ENCODE measurements around the gene NBEAL2.

The NBEAL2 gene

GRCh38 chr3:47001731-47002170 lies 22.3 kb downstream of the NBEAL2 start:
- Histone ChIP-seq H3K4me1 (no peaks in the 10 kb centered on the region), H3K36me3 (0 out of 2 replicates have a peak, but pooled peaks cover 2% of the 10 kb centered on the region), H3K9me3 (no peaks in the 10 kb centered on the region), H3K27me3 (no peaks in the 10 kb centered on the region), H3K4me3 (ENCODE audit: low read depth, low read length) (no peak overlapping the region)
- no peak for TF ChIP-seq CTCF (IDR thresholded peaks at IDR 0.05; ENCODE audit: low read depth, low read length)
- no peak for DNase-seq

GRCh38 chr3:47002171-47003055 lies 22.9 kb downstream of the NBEAL2 start:
- Histone ChIP-seq H3K27me3 (no peaks in the 10 kb centered on the region), H3K9me3 (no peaks in the 10 kb centered on the region), H3K4me1 (no peaks in the 10 kb centered on the region), H3K4me3 (ENCODE audit: low read depth, low read length) (no peak overlapping the region), H3K36me3 (0 out of 2 replicates have a peak, but pooled peaks cover 2% of the 10 kb centered on the region)
- DNase-seq: no peak
- no peak for TF ChIP-seq CTCF (IDR thresholded peaks at IDR 0.05; ENCODE audit: low read depth, low read length)

GRCh38 chr3:47003056-47003410 lies 23.6 kb downstream of the NBEAL2 start:
- Histone ChIP-seq H3K9me3 (no peaks in the 10 kb centered on the region), H3K36me3 (0 out of 2 replicates have a peak, but pooled peaks cover 2% of the 10 kb centered on the region), H3K4me1 (no peaks in the 10 kb centered on the region), H3K4me3 (ENCODE audit: low read depth, low read length) (no peak overlapping the region), H3K27me3 (no peaks in the 10 kb centered on the region)
- no peak for TF ChIP-seq CTCF (IDR thresholded peaks at IDR 0.05; ENCODE audit: low read depth, low read length)
- DNase-seq: no peak

GRCh38 chr3:47003461-47004368 lies 24.2 kb downstream of the NBEAL2 start:
- no peak for DNase-seq

More at GRCh38 chr3:47003461-47004368, 24.2 kb downstream of the NBEAL2 start:
- H3K27me3 ChIP-seq: no peaks in the 10 kb centered on the region
- H3K9me3 ChIP-seq: no peaks in the 10 kb centered on the region
- no peaks in the 10 kb centered on the region for H3K4me1 ChIP-seq
- no peak overlapping the region for H3K4me3 ChIP-seq (ENCODE audit: low read depth, low read length)
- no peak for TF ChIP-seq CTCF (IDR thresholded peaks at IDR 0.05; ENCODE audit: low read depth, low read length)
- 0 out of 2 replicates have a peak, but pooled peaks cover 2% of the 10 kb centered on the region for H3K36me3 ChIP-seq
